Astrocyte of the cerebellum (primary cell): Measurements from ENCODE around the gene CACNA1A.

Experiments
- DNase-seq: peaks from one replicate; pipeline ENCODE4 v3.0.0-alpha.2; 2011; ENCODE audit warnings: low read depth
- H3K4me3 ChIP-seq: 2 replicates; pipeline ENCODE4 v1.5.1; 2011; ENCODE audit warnings: mild to moderate bottlenecking, low read depth, low read length, moderate library complexity
- CTCF ChIP-seq: IDR thresholded peaks from 2 replicates; pipeline ENCODE4 v1.5.1; 2012; ENCODE audit warnings: low read length, low read depth, moderate library complexity, mild to moderate bottlenecking; ENCODE audit errors: missing control alignments
- in situ Hi-C: cut with HindIII; loops from 2 replicates; pipeline ENCODE4 v1.10.0; 2017; ENCODE audit warnings: low sequenced_read_pairs

Gene CACNA1A

GRCh38 chr19:13337181-13337580, 169.1 kb downstream of the CACNA1A start:
- no peak for TF ChIP-seq CTCF
- no peak overlapping the region for H3K4me3 ChIP-seq
- in situ Hi-C loops = loop anchor here (5.0 kb wide), 1 partner anchor 60 kb away; no protein-coding TSS in a partner anchor
- DNase-seq = no peak

- TF ChIP-seq CTCF = no peak
- in situ Hi-C loops = loop anchor here (5.0 kb wide), 1 partner anchor 62 kb away; no protein-coding TSS in a partner anchor
- no peak for DNase-seq
- H3K4me3 ChIP-seq = no peak overlapping the region
Observed at GRCh38 chr19:13334801-13335481, 171.3 kb downstream of the CACNA1A start.

- H3K4me3 ChIP-seq = no peak overlapping the region
- in situ Hi-C loops = no loop called here
- TF ChIP-seq CTCF = no peak
- no peak for DNase-seq
Observed at GRCh38 chr19:13330285-13330684, 176.0 kb downstream of the CACNA1A start.

- TF ChIP-seq CTCF = no peak
- no peak overlapping the region for H3K4me3 ChIP-seq
- in situ Hi-C loops = no loop called here
- DNase-seq = no peak
Observed at GRCh38 chr19:13329766-13330165, 176.5 kb downstream of the CACNA1A start.

- no peak for DNase-seq
- H3K4me3 ChIP-seq = no peak overlapping the region
- in situ Hi-C loops = no loop called here
- no peak for TF ChIP-seq CTCF
Observed at GRCh38 chr19:13328241-13328640, 178.0 kb downstream of the CACNA1A start.

- no peak for DNase-seq
- no peak overlapping the region for H3K4me3 ChIP-seq
- no peak for TF ChIP-seq CTCF
- in situ Hi-C loops = no loop called here
Observed at GRCh38 chr19:13319526-13319925, 186.8 kb downstream of the CACNA1A start.

- no peak overlapping the region for H3K4me3 ChIP-seq
- DNase-seq = no peak
- in situ Hi-C loops = no loop called here
- no peak for TF ChIP-seq CTCF
Observed at GRCh38 chr19:13318190-13318589, 188.1 kb downstream of the CACNA1A start.
